KBM-7 (cell line): ENCODE data around the gene ST8SIA6.
"Not testable (repeated sequence)": the region's sequence is repeated elsewhere in the genome, so short reads cannot be mapped to it uniquely, and the experiment has no call there.

Experiments used
- DNase-seq: peaks from one replicate; pipeline ENCODE4 v3.0.0-alpha.2; 2015
- in situ Hi-C: fragments of 300-500 bp; cut with MboI; formaldehyde crosslinking; loops from 2 replicates; pipeline ENCODE4 v1.14.3; 2020; ENCODE audit warnings: low sequenced_read_pairs, low pct_unique_long_range_greater_than_20kb, mixed read lengths

ST8SIA6 gene

GRCh38 chr10:17365402-17365801 is 89.0 kb downstream of the ST8SIA6 start:
- in situ Hi-C loops, result no loop called here
- no peak for DNase-seq

DNA sequence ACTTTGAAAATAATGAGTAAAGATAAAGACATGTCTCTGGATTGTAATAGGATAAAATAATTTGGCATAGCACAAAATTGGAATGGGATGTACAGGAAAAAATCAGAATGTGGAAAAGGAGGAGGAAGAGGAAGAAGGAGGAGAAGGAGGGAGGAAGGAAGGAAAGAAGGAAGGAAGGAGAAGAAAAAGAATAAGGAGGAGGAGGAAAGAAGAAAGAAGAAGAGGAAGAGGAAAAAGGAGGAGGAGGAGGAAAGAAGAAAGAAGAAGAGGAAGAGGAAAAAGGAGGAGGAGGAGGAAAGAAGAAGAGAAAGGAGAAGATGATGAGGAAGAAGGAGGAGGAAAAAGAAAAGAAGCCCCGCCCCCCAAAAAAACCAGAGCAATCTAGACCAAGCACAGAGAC is 95.9 kb downstream of the ST8SIA6 start:
- in situ Hi-C loops, result no loop called here
- DNase-seq, result no peak

- in situ Hi-C loops, result no loop called here
- DNase-seq, result no peak
These were observed 96.6 kb downstream of the ST8SIA6 start for GRCh38 chr10:17357781-17358180.

GRCh38 chr10:17356820-17357219 is 97.6 kb downstream of the ST8SIA6 start:
- in situ Hi-C loops, result no loop called here
- no peak for DNase-seq

GRCh38 chr10:17354781-17355180 is 99.6 kb downstream of the ST8SIA6 start:
- in situ Hi-C loops, result no loop called here
- no peak for DNase-seq

DNA sequence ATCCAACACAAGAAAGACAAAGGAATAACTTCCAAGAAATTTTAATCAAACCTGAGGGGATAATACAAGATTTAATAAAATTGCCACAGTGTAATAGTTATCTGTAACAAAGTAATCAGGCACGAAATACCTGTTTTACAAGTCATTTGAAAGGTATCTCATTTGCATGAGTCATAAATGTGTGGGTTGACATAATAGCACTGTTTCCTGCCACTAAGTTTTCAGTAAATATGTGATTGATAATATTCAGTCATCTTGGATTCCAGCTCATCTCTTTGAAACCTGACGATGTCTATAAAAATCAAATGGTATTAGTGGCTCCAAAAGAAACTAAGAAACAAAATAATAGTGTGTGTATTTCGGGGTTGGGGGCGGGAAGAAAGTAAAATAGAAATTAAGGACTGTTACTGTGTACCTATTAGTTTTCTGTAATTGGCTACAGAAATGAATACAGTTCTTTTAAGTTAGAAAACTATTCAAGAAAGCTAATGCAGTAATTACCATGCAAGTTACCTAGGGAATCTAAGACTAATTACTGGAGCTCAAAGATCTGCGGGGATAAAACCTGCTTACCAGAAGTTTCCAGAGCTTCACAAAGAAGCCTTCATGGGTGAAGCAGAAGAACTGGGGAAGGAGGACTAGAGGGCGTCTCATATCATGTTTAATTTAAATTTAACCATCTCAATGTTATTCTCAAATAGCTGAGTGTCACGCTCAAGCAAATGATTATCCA is 100.7 kb downstream of the ST8SIA6 start:
- no peak for DNase-seq
- in situ Hi-C loops, result no loop called here

DNA sequence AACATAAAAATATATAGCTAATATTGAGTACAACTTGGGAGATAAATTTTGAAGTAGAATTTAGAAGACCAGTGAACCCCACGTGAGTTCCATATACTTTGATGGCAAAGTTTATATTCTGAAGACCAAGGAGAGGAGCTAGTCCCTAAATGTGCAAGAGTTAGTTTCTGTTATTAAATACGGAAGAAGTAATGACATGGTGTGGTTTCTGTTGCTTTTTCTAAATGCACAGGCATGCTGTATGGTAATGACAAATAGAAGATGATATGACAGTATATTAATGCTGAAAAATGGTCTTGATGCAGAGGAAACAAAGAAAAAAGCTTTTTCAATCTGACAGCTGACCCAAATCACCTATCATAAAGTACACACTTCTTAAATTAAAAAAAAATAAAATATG is 101.8 kb downstream of the ST8SIA6 start:
- DNase-seq, result no peak
- in situ Hi-C loops, result no loop called here

DNA sequence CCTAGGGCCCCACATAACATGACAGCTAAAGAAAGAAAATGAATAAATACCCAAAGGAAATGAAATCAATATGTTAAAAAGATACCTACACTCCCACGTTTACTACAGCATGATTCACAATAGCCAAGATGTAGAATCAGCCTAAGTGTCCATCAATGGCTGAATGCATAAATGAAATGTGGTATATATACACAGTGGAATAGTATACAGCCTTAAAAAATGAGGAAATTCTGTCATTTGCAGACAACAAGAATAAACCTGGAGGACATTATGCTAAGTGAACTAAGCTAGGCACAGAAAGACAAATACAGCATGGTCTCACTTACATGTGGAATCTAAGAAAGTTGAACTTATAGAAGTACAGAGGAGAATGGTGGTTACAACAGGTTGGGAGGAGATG is 102.9 kb downstream of the ST8SIA6 start:
- DNase-seq, result no peak
- in situ Hi-C loops, result no loop called here

- DNase-seq, result no peak
- in situ Hi-C loops, result no loop called here
These were observed 104.7 kb downstream of the ST8SIA6 start for GRCh38 chr10:17349717-17350116.

- in situ Hi-C loops, result no loop called here
- no peak for DNase-seq
These were observed 105.7 kb downstream of the ST8SIA6 start for GRCh38 chr10:17348501-17349349.

GRCh38 chr10:17348011-17348500 is 106.3 kb downstream of the ST8SIA6 start:
- no peak for DNase-seq
- in situ Hi-C loops, result no loop called here

GRCh38 chr10:17344206-17344605 is 110.2 kb downstream of the ST8SIA6 start:
- in situ Hi-C loops, result no loop called here
- DNase-seq, result no peak

- in situ Hi-C loops, result no loop called here
- no peak for DNase-seq
These were observed 111.3 kb downstream of the ST8SIA6 start for GRCh38 chr10:17343118-17343517.

DNA sequence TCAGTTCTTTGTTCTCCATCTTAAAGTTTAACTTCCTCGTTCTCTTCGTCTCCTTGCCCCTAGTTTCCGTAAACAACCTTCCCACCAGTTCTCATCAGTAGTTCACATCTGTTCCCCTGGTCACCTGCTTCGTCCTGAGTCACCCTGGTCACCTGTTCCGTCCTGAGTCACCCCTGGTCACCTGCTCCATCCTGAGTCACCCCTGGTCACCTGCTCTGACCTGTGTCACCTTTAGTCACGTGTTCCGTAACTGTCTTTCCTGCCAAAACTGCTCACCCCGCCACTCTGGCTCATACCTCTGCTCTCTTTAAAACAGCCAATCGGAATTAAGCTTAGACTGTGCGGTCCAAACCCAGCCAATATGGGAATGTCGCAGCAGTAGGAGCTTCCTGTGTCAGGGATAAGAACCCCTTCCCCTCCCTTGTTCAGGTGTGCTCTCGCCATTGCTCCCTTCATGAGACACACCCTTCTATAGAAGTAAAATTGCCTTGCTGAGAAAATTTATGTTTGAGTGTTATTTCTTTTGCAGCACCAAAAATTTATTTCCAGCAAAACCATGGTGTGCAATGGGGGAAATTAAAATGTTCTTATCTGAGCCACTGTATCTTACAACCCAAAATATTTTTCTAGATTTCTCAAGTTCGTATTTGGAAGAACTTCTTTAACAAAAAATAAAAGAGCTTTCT is 114.1 kb downstream of the ST8SIA6 start:
- in situ Hi-C loops, result no loop called here
- DNase-seq, result no peak

DNA sequence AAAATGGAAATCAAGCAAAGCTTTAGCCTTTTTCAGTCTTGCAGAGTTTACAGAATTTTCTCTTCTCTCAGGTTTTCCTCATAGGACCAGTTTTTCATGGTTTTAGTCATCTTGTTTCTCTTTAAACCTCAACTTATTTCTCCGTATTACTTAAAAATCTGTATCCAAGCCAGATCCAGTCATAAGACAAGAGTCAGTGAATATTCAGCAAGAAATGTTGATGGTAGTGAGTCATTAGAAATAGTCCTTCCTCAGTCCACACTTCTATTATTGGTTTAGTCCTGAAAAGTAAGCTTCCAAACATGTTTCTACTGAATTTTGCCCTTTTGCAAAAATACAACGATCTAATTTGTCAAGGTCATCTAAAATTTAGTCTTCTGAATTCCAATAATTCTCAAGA is 119.3 kb downstream of the ST8SIA6 start:
- in situ Hi-C loops, result no loop called here
- DNase-seq, result no peak

DNA sequence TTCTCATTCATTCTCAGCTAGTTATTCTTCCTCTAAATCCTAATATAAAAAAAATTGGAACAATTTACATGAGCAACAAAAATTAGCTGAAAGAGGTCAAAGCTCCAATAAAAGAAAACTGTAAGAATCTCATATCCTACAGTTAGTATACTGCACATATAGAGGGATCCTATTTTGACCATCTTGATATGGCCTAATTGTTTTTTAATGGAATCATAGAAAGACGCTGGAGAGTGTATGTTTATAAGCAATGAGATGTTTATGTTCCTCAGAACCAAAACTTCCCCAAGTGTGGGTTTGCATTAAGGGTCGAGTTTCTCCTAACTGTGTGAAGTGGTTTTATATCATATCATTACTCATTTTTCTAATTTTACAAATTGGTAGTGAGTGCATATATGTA is 123.9 kb downstream of the ST8SIA6 start:
- in situ Hi-C loops, result no loop called here
- DNase-seq, result no peak

- no peak for DNase-seq
- in situ Hi-C loops, result no loop called here
These were observed 128.0 kb downstream of the ST8SIA6 start for GRCh38 chr10:17326377-17326776.

DNA sequence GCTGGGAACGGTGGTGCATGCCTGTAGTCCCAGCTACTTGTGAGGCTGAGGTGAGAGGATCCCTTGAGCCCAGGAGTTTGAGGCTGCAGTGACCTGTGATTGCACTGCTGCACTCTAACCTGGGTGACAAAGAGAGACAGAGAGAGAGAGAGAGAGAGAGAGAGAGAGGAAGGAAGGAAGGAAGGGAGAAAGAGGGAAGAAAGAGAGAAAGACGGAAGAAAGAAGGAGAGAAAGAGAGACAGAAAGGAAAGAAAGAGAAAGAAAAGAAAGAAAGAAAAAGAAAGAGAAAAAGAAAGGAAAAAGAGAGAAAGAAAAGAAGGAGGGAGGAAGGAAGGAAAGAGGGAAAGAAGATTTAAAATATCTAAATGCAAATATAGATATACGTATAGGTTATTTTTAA is 132.4 kb downstream of the ST8SIA6 start:
- in situ Hi-C loops, DNase-seq: not testable (repeated sequence)

DNA sequence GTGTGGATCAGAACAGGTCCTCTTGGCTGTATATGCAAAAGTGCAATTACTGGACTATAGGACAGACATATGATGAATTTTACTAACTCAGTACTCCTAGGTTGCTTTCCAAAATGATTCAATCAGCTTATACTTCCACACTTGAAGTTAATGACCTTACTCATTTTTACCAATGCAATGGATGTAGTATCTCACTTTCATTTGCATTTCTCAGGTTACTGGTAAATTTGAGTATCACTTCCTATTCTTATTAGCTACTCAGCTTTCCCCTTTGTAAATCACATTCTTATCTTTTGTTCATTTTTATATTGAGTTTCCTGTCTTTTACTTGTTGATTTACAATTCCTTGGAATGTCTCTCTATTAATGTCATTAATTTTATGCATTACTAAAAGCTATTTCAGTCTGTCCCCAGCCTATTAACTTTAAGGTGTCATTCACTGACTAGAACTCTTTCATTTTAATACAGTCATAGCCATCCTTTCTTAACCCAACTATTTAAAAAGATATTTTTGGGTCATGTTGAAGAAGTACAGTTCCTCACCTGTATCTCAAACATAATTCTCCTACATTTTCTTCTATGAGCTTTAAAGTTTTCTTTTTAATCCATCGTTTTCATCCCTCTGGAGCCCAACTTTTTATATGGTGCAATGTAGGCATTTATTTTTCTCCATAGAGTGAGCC is 137.8 kb downstream of the ST8SIA6 start:
- DNase-seq, result no peak

More for the DNA sequence above, 137.8 kb downstream of the ST8SIA6 start:
- in situ Hi-C loops, result no loop called here
